Fibroblast of skin of left quadriceps (primary cell): ENCODE data around the gene DKK3.
"Not testable (repeated sequence)": the region's sequence is repeated elsewhere in the genome, so short reads cannot be mapped to it uniquely, and the experiment has no call there.

Experiments used
- DNase-seq, 2 experiments: peaks; one replicate each; pipeline ENCODE4 v3.0.0-alpha.2; 2013; ENCODE audit warnings: low read depth in 2 of 2

Gene DKK3

DNA sequence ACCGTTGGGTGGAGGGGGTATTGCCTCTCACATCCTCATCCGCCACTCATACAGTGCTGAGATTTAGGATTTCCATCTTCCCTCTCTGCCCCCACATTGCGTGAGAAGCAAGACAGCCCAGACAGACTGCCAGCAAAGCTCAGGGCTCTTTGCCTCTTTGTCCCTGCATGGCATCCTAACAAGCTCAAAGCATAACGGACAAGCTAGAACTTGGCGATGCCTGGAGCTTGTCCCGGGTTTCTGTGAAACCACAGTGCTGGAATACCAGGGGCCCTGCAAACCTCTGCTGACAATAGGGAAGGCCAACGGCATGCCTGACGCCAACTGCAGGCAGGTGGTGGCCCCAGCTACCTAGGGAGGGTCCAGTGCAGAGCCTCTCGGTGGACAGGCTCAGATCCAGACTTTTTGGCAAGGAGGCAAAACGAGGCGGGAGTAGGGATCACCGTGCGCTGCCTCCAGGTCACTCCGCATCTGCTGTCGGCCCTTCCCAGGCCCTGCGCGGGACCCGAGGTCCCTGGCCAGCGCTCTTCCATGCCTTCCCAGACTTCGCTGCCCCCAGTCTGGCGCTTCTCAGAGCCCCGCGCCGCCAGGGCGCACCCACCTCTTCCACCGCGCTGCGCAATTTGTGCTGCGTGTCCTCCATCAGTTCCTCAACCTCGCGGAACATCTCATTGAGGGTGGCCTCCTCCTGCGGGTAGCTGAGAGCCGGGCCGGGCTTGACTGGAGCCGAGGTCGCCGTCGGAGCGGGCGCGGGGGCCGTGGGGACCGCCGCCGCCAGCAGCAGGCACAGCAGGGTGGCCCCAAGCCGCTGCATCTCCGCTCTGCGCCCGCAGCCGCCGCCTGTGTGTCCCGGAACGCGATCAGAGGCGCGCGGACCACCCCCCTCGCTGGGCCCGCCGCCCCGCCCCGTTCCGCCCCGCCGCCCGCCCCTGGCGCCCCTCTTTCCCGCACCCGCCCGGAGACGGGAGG is at the start of gene DKK3:
Gene DKK3 (minus strand): TSS at position 858 of the 969 bp plus-strand sequence. CDS start 44 bp downstream, at position 814.
- DNase-seq = no peak

DNA sequence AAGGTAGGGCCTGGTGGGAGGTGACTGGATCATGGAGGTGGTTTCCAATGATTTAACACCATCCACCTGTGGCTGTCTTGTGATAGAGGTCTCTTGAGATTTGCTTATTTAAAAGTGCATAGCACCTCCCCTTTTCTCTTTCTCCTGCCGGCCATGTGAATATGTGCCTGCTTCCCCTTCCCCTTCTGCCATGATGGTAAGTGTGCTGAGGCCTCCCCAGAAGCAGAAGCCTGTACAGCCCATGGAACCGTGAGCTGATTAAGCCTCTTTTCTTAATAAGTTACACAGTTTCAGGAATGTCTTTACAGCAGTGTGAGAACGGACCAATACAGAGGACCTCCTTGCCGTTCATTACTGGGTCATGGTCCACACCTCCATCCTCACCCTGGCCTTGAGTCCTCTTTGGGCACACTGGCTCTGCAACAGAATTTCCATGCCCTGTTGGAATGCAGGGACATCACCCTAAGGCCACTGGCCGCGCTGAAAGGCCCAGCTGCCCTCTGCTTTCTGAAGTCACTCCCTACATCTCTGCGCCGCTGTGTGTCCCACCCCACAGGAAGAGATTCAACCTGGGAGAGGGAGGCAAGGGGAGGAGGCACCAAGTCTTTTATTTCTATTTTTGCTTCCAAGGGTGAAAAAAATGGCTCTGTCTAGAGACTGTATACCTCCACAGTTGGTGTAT is 49.0 kb upstream of the DKK3 start:
- no peak for DNase-seq

DNA sequence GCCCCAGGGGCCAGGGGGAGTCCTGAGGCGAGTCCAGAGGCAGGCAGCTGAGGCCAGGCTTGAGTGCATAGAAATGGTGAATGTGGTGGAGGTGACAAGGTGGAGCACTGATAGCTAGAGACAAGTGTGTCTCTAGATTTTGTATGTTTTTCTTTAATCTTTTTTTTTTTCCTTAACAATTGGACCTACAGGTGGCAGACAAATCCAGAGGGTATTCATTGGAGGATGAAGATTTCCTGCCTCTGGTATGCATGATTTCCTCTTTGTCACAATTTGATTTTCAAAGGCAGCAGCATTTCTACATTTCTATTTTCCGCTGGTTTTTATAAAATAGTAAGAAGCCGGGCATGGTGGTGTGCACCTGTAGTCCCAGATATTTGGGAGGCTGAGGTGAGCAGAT is 47.7 kb upstream of the DKK3 start:
- DNase-seq = no peak

DNA sequence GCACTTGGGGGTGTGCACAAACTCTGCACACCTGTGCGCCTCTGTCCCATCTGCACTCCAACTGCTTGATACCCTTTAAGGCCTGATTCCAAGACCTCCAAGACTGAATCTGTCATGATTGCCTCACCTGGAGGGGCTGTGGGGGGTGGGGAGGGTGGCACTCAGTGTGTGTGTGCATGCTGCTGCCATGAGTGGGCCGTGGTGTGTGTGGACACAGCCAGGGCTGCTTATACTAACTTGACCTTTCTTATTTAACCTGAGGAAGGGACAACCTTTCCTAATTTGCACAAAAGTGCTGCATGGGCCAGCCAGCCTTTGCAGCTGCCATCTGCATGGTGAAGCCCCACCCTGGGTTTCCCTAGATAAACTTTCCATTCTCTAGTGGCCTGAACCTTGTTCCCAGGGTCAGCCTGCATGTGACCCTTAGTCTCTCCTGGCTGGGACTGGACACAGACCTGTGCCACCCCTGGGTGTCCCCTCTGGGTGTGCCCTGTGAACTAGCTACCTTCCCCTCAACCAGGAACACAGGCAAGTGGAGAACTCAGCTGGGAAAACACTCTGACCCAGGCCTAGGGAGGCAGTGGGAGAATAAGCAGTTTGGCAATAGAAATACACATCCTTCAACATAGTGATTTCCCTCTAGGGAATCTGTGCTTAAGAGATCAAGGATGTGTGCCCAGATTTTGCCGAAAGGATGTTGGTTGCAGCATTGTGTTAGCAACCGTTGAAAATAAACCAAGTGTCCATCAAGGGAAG is 45.4 kb upstream of the DKK3 start:
- no peak for DNase-seq

DNA sequence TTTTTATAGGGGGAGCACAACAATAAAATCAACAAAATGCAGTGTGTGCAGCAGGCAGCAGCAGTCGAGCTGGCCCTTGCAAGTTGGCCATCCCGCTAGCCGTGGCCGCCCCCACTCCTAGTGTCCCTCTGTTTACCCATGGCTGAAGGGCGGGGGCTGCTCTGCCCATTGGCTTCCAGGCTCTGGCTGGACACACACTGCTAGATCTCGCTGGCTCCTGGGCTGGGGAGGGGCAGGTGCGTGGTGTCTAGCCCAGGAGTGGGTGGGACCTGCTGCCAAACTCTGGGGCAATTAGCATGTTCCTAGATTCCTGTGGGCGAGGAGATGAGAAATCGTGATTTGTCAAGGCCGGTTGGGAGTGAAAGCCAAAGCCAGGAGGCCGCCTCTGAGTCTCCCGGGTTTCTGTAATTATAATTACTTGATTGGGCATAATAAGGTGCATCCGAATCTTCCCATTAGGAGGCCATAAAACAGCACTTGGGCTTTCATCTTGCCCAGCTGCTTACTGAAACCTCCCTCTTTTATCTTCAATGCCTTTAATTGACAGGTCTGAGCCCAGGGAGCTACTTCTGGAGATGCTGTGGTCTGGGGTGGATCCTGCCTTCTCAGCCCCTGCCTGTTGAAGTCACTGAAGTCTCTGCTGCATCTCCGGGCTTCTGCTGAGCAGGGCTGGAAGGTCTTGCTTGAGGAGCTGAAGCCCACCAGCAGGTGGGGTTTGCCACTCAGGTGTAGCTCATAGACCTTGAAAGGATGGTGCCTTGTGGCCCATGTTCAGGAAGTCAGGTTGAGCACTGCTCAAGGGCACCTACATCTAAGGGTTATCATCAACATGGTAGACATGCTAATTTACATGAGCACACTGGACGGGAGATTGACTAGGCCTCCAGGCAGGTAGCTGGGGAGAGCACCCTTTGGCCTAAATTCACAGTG is 44.5 kb upstream of the DKK3 start:
- DNase-seq = no peak

DNA sequence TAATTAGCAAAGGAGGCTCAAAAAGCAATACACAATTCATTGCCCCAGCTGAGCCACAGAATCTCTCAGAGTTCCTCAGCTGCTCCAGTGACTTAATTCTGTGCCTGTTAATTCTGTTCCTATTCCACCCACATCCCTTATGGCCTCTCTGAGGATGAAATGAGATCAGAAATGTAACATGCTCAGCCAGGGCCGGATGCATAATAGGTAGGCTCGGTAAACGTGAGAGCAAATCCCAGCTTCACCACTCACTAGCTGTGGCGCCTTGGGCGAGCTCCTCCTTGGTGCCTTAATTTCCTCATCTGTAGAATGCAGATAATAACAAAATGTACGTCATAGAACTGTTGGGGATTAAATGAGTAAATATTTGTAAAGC is 42.8 kb upstream of the DKK3 start:
- DNase-seq = no peak

DNA sequence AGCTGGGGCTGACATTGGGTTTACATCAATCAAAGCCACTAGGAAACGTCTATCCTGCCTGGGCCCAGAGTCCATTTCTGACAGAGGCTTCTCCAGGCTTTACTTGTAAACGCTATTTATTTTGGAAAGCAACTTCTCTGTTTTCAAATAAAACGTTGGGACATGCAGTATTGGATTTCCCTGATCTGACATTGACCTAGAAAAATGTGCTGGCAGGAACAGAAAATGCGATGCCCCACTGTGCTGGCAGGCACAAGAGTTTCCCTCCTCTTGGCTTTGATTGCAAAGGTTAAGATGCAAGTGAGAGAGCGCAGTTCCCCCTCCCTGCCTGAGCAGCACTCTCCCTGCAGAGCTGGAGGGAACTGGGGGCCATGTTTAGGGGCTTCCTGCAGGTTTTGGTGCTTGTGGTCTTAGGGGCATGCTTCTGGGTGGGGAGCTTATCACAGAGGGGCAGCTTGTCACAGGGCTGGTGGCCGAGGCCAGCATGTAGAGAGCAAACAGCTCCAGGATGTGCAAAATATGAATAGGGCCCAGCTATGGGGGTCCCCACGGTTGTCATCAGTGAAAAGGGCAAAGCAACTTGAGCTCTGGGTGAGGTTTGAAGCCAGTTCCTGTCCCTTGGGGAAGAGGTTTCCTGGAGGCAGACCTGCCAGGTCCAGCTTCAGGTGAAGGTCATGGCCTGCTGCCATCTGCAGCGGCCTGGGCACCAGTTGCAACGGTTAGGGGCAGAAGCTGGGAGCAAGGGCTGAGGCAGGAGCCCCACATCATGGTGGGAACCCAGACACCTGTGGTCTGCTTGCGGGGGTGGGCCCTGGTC is 42.3 kb upstream of the DKK3 start:
- DNase-seq = no peak

DNA sequence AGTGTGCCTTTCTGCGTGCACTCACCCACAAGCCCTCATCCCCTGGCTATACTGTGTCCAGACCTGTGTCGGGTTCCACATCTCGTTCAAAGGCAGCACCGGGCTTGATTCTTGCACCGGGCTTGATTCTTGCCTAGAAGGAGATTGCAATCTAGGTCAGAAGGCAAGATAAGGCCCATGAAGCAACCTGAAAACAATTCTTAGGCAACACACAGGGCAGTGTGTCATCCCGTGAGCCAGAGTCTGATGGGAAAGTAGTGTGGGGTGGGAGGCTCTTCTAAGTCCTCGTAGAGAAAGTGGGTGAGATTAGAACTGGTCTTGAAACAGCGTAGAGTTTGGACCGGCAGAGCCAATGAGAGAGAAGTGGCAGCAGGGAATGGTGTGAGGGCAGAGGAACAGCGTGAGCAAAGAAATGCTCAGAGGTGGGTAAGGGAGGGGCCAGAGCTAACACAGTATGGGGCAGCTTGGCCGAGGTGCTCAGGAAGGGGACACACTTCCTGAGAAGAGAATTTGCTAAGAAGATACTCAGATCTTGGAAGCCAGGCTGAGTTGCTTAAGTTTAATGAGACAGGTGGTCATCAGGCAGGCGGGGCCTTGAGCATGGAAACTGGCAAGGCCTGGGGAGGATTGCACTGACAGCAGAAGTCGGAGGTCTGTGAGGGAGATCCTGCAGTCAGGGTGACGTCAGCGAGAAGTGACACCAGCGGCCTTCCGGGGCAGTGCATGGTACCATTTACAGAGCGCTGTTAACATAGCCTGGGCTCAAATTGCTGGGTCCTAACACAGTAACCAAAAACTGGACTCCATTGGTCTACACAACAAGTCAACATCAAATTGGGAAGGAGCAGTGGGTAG is 40.7 kb upstream of the DKK3 start:
- DNase-seq = no peak

DNA sequence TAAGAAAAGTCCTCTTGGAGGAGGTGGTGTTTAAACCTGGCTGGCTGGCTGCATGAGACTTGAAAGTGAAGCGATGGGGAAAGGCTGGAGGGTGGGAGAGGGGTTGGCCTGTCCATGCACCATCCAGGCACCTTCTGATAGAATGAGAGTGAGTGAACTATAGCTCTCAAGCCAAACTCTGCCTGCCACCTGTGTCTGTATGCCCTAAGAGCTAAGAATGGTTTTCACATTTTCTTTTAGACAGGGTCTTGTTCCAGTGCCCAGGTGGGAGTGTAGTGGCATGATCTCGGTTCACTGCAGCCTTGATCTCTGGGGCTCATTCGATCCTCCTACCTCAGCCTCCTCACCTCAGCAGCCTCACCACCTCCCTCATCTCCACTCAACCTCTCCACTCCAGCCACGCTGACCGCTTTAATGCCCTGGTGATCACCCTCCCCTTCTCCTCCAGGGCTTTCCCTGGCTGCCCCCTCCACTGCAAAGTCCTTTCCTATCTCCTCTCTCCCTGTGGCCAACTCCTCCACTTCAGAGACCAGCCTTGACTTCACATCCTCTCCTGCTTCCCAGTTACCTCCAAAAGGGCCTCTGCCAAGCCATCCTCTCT is 38.3 kb upstream of the DKK3 start:
- no peak for DNase-seq

DNA sequence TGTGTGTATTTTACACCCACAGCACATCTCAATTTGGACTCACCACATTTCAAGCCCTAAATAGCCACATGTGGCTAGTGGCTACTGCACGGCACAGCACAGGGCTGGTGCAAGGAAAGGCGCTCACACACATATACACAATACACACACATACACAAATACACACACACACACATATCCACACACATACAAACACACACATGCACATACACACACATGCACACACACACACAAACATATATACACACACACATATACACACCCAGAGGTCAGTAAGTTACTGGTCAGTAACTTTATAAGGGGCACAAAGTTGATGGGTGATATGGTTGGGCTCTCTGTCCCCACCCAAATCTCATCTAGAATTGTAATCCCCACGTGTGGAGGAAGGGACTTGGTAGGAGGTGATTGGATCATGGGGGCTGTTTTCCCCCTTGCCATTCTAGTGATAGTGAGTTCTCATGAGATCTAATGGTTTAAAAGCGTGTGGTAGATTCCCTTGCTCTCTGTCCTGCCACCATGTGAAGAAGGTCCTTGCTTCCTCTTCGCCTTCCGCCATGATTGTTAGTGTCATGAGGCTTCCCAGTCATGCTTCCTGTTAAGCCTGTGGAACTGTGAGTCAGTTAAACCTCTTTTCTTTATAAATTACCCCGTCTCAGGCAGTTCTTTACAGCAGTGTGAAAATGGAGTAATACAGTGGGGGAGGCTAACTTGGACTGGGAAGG is 37.6 kb upstream of the DKK3 start:
- DNase-seq = no peak

DNA sequence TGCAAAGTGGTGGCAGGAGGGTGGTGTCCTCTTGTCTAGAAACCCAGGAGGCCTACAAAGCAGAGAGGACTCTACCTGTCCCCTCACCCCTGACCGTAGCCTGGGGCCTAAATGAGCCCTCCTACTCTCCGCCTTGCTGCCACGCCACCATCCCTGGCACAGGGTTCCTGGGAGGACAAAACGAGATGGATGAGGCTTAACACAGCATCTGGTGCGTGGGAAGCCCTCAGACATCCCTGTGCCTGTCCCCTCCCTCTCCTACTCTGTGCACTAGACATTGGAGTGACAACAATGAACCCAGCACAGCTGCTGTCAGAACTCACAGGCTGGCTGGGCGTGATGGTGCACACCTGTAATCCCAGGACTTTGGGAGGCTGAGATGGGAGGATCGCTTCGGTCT is 36.4 kb upstream of the DKK3 start:
- DNase-seq = no peak

DNA sequence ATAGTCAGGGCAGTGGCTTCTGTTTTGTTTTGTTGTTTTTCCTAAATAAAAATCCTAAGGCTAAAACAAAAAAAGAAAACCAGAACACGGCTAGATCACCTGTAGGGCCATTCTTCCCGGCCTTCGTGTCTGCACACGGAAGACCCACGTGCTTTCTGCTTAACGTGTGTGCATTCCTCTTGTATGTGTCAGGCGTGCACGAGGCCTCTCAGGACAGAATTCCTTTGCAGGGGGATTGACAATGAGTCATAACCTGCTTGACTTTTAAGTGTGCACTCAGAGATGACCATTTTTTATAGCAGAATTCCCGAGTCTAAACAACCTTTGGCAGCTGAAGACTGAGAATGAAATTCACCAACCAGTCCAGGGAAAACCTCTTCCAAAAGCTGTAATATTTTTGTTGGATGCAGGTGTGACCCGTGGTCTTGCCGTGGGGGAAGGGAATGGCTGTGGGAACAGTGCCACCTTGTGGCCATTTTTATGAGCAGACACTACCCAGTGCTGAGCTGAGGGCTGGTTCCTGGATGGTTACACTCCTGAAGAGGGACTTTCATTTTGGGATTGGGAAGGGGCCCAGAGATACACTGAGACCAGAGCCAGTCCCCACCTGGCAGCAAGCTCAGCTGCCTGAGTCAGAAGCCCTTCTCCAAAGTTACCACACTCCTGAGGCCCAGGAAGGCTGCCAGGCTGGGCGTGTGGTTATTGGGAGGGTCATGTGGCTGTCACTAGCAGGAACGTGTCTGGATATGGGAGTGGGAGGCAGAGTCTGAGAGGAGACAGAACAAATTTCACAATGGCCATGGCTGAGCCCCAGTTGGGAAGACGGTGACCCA is 35.7 kb upstream of the DKK3 start:
- peak; percentile 87 to 90 for DNase-seq

DNA sequence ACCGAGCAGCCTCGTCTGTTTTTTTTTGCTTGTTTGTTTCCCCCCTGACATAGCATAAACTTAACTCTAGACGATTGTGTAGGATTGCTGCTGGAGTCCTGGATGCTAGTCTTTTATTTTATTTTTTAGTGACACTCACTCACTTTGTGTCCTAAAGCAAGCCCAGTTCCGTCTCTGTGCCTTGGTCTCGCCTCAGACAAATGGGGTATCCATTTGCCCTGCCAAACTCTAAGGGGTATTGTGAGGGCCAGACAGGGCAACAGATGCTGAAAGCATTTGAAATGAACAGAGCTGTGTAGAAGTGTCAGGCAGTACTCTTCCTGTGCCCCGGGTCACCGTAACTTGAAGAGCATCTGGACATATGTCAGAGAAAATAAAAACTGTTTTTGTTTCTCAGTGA is 34.8 kb upstream of the DKK3 start:
- no peak for DNase-seq

DNA sequence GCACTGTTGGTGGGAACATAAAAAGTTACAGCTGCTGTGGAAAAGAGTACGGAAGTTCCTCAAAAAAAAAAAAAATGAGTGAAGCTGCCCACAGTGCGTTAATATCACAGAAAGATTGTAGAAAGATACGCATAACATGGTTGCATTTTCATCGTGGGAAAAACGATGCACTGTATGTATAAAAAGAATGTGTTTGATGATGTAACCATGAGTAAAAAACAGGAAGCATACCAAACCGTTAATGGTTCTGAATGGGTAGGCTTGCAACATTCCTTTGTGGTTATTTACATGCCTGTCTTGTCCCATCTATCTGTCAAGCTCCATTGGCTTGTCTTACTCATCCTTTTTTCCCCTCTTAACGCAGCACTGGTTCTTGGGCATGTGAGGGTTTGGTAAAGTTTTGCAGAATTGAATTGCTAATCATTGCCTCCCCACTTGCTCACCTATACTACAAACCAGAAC is 33.8 kb upstream of the DKK3 start:
- DNase-seq = peak; percentile 96

DNA sequence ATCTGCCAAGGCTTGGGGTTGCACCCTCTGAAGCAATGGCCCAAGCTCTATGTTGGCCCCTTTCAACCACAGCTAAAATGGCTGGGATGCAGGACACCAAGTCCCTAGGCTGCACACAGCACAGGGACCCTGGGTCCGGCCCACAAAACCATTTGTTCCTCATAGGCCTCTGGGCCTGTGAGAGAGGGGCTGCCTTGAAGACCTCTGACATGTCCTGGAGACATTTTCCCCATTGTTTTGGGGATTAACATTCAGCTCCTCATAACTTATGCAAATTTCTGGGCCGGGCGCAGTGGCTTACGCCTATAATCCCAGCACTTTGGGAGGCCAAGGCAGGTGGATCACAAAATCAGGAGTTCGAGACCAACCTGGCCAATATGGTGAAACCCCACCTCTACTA is 32.3 kb upstream of the DKK3 start:
- DNase-seq = not testable (repeated sequence)

DNA sequence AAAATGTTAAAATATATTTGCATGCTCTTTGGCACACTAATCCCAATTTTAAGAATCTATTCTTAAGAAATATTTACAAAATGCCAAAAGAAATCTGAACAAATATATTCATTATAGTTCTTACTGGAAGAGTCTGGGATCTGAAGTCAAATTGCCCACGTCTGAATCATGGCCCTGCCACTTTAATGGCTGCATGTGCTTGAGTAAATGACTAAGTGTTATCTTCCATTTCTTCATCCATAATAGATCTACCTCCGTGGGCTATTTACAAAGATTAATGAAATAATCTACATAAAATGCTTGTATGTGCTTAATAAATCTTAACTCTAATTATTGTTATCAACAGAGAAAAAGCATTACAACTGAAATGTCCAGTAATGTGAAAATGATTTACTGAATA is 24.5 kb upstream of the DKK3 start:
- DNase-seq = no peak

DNA sequence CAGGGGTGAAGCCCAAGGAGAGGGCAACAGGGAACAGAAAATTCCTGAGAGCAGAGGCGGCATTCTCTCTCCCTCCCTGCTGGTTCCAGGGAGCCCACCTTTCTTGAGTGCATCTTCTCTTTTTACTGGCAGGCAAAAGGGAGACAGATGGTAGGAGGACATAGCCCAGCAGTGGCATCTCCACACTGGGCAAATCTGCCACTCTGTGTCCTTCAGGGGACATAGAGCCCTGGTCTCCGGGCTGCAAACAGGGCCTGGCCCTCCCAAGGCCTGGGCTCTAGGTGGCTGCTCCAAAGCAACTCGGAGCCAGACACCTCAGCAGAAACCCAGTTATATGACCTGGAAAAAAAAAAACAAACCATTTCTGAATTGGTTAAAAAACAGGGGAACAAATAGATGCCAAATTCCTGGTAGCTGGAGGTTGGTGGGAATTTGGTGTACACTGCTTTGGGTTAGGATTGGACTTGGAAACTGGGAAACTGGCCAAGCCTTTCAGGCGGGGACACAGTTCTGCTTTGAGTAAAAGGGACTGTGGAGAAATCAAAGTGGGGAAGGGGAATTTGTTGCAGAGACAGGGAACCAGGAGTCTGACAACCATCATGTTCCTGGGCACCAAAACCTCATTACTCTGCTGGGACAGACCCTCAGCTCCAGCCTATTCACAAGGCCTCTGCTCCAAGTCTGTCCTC is 23.6 kb upstream of the DKK3 start:
- no peak for DNase-seq
